Astrocyte (in vitro differentiated cells and primary cell): ENCODE data around the gene SCP2D1.

Source experiments
- EZH2 ChIP-seq: IDR thresholded peaks from 2 replicates; pipeline ENCODE4 v1.6.1; 2012; ENCODE audit warnings: mild to moderate bottlenecking, low read length, inconsistent platforms; ENCODE audit not compliant: insufficient read depth
- TF ChIP-seq, protein P1 (sequence below): IDR thresholded peaks from 2 replicates; pipeline ENCODE4 v1.5.1; 2011; ENCODE audit warnings: low read depth, mild to moderate bottlenecking, inconsistent platforms, low read length, moderate library complexity; ENCODE audit not compliant: insufficient read depth

- no peak for TF ChIP-seq EZH2
- TF ChIP-seq, protein P1, sequence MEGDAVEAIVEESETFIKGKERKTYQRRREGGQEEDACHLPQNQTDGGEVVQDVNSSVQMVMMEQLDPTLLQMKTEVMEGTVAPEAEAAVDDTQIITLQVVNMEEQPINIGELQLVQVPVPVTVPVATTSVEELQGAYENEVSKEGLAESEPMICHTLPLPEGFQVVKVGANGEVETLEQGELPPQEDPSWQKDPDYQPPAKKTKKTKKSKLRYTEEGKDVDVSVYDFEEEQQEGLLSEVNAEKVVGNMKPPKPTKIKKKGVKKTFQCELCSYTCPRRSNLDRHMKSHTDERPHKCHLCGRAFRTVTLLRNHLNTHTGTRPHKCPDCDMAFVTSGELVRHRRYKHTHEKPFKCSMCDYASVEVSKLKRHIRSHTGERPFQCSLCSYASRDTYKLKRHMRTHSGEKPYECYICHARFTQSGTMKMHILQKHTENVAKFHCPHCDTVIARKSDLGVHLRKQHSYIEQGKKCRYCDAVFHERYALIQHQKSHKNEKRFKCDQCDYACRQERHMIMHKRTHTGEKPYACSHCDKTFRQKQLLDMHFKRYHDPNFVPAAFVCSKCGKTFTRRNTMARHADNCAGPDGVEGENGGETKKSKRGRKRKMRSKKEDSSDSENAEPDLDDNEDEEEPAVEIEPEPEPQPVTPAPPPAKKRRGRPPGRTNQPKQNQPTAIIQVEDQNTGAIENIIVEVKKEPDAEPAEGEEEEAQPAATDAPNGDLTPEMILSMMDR, result no peak
Observed at GRCh38 chr20:18849131-18849530, 35.5 kb downstream of the SCP2D1 start.
